NCI-H526 (cell line): ENCODE measurements around the gene UNC93A.
"Not testable (repeated sequence)": the region's sequence is repeated elsewhere in the genome, so short reads cannot be mapped to it uniquely, and the experiment has no call there.

Experiments
- DNase-seq, 2 experiments: peaks; one replicate each; lab custom pipeline; 2025; lab: John Stamatoyannopoulos, UW

UNC93A gene

DNA sequence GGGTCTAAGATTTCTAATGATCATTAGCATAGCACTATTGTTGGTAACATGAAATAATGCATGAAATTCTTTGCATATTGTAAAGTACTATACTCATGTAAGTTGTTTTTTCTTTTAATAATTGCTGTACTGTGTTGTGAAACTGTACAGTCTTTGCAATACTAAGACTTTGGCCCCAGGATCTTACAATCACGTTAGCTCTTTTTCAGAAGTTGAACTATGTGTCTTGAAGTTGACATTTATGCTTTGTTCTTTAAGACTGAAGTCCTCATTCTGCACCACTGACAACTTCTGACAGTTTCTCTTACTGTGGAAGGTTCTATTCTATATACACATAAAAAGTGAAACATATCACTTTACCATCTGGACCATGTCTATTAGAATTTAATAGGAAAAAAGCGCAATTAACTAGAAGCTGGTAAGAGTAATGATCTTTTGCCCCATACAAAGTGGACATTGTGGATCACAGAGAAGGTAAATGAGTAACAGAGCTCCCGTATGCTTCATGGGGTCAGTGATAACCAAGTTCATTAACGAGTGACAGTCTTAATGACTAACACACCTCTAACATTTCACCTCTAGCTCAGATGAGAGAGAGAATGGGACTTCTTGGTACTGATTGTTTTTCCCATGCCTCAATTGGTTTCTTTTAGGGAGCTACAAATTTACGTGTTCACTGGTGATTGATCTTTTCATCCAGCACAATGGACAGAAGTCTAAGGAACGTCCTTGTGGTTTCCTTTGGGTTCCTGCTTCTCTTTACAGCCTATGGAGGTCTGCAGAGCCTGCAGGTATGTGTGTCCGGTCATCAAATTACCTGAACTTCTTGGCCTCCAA is at the start of gene UNC93A:
Gene UNC93A (plus strand): TSS at position 530 of the 837 bp plus-strand sequence. CDS start 175 bp downstream, at position 705.
- DNase-seq: no peak

DNA sequence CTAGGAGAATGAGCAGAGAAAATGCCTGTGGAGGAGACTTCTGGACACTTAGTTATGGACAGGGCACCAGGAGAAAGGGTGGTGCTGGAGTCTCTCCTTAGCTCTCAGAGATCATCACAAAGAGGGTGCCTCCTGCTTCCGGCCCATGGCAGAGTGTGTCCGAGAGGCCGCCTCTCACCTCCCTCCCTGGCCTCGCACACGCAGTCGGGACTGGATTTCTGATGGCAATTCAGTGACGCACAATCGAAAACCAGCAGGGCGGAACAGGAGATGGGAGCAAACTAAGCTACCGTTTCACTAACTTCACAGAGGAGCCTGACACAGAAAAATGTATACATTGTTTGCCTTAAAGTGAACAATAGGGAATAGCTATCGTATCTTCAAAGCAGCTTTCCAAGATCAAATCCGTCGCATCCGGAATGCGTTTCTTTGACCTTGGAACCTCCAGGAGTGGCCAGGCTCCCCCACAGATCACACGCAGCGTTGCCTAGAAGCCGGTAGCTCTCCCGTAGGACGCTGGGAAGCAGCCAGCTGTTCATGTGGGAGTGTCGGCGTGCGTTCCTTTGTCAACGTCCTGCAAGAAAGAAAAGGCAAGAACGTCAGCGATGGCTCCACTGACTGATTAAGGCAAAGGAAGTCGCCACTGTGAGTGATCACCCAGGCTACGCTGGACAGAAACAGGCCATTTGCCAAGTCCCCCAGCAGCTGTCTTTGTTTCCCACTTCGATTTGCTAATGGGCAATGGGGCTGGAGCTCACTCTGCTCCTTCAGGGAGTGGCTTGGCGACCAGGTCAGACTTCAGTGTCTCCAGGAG is 49.6 kb upstream of the UNC93A start:
- DNase-seq: not testable (repeated sequence)

DNA sequence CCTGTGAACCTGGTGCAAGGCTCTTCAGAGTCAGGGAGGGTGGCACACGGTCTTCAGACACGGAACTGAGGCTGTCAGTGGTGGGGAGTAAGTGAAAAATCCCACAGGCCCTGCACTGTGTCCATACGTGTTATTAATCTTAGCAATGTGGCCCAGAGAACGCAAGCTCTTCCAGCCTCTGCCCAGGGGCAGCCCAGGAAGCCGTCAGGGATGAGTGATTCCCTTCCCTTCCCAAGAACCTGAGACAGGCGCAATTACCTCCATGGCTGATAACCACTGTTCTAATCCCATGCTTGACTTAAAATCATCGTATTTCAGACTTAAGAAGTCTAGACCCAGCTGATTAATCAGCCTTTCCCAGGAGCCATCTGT is 49.0 kb upstream of the UNC93A start:
- not testable (repeated sequence) for DNase-seq

DNA sequence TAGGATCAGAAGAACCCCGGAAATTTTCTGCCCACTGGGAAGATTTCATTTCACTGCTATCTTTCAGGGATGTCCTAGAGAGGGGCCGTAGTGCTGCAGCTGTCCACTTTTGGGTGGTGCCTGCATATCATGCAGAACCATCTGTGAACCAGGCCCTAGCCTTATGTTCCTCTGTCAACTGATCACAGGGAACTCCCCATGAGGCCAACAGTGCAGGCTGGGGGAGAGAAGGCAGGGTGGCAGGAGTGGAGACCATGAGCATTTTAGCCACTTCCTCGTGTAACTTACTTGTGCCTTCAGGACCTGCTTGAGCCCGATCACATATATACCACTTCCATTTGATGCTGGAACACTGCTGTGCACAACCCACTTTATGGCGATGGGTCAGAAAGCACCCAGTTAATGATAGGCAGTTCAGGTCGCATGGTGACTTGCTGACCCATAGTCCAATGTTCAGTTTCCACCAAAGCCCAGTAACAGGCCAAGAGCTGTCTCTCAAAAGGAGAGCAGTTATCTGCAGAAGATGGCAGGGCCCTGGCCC is 48.5 kb upstream of the UNC93A start:
- not testable (repeated sequence) for DNase-seq

DNA sequence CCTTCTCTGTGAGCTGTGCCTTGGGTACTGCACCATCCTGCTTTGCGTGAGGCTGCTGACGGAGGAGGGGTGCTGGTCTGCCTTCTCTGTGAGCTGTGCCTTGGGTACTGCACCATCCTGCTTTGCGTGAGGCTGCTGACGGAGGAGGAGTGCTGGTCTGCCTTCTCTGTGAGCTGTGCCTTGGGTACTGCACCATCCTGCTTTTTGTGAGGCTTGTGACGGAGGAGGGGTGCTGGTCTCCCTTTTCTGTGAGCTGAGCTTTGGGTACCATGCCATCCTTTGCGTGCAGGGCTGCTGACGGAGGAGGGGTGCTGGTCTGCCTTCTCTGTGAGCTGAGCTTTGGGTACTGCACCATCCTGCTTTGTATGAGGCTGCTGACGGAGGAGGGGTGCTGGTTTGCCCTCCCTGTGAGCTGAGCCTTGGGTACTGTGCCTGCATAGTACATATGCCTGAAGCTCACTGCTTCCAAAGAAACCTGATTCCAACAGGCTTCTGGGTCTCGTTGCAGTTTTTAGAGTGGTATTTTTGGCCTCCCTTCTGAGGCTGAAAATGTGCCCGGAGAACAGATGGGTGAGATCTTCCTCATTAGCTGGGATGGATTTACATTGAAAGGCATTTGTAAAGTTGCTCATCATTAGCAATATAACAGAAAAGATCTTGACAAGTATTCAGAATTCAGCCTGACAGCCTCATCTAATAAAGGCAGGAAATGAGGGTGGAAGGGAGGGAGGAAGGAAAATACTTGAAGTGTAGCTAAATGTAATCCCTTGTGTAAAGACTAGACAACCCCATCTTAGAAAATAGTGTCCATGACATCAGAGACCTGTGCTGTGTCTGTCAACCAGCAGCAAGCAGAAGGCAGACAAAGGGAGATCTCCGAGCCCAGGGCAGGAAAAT is 46.8 kb upstream of the UNC93A start:
- no peak for DNase-seq

DNA sequence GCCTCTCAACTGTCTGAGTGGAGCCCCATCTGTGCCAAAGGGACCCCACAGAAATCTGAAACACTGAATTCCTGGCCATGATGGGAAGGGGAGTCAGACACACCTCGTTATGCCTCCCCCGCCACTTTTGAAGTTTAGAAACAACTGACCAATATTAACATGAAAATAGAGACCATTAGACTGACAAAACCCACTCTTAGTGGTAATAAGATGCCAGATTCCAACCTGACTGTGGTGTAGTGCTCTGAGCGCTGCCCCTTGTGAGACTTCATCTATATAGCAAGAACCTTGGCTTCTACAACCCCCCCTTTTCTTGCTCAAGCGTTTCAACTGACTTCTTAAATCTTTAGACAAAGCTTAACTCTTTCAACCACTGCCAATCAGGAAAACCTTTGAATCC is 46.1 kb upstream of the UNC93A start:
- DNase-seq: no peak

DNA sequence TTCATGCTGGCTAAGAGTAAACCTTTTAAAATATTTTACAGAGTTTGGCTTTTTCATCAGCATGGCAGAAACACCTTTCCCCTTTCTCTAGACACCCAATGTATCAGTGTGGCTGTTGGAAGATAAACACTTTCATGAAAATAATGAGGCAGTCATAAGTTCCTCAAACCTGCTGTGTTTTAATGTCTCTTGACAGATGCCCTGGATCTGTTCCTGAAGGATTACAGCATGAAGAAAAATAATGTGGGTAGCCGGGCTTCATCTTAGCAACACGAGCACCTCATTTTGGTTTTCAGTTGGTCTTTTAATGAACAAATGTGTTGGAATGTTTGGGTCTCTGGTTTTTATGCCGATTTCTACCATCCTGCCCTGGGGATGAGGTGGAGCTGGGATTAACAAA is 45.5 kb upstream of the UNC93A start:
- no peak for DNase-seq

DNA sequence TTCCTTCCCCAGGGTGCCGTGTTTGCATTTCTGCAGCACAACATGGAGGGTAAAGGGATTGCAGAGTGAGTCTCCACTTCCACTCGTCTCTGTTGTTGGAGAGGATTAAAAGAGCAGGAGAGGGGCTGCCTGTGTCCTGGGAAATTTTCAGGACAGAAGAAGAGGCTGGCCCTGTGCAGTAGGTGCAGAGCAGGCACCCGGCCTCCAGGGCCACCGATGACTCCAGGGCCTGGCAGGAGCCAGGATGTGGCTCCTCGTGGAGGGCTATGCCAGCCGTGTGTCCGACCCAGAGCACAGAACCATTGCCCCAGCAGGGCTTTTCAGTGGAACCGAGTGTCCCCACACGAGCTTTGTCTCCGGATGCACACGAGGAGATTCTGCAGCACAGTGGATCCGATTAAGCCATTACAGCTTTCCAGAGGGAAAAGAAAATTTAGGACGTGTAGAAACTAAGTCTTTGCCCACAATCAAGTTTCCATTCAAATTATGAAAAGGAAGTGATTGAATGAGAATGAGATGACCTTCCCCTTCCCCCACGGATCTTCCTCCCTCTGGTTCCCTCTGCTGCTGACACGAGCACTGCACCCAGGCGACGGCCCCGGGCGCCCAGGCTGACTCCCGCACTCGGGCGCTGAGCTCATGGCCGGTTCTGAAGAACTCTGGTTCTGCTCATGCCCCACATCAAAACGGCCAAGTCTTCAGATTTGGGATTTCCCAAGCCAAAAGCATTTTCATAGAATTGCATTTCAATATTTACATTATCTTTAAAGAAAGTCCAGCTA is 43.1 kb upstream of the UNC93A start:
- DNase-seq: no peak

DNA sequence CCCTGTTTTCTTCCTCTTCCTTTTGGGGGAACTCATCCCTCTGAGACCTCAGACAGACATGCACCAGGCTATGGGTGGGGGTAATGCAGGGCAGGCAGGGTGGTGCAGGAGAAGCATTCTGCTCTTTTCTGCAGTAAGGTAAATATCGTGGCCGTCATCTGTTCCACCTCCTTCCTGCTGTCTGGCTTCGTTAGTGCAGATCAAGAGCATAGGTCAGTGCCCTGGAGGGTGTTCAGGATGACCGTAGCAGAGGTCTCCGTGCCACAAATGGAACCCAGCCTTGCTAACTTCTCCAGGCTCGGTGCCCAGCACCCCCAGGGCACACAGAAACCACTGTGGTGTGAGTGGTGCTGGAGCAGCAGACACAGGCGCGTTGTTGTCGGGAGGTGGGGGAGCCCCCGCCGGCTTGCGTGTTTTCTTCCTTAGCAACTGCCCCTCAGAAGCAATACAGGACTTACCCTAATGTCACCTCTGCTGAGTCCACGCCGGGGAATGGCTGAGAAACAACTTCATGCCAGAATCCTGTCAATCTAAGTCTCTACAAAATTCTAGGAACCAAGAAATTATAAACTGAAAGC is 42.1 kb upstream of the UNC93A start:
- not testable (repeated sequence) for DNase-seq

DNA sequence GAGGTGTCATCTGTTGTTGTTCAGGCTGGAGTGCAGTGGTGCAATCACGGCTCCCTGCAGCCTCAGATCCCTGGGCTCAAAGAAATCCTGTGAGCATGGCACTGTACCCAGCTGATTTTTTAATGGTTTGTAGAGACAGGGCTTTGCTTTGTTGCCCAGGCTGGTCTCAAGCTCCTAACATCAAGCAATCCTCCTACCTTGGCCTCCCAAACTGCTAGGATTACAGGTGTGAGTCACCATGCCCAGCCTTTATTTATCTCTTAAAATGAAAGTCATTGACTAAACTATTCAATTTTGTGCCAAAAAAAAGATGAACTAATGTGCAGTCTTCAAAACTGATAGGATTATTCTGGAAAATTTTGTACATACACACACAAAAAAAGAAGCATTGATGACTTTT is 38.8 kb upstream of the UNC93A start:
- no peak for DNase-seq

DNA sequence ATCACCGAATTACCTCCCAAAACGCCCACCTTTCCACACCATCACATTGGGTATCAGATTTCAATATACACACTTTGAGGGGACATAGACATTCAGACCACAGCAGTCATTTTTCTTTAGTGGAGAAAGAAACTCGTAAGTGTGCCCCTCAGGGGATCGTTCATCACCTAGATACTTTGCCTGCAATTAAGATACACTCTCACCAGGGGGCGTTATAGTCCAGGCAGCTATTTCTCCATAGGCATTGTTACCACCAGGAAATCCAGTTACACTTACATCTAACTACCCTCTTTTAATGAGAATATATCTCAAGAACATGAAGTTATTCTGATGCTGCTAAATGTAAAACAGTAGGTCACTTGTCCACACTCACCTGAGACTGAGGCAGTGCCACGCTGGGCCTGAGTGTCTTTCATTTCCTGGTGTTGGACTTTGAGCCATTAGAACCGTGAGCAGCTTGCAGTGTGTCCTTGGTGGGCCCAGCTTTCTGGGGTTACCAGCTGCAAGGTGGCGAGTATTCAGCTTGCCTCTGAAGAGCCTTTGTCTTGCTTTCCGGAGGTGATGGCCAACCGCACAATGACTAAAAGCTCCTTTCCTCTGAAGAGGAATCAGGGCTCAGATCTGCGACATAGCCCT is 35.1 kb upstream of the UNC93A start:
- DNase-seq: no peak

DNA sequence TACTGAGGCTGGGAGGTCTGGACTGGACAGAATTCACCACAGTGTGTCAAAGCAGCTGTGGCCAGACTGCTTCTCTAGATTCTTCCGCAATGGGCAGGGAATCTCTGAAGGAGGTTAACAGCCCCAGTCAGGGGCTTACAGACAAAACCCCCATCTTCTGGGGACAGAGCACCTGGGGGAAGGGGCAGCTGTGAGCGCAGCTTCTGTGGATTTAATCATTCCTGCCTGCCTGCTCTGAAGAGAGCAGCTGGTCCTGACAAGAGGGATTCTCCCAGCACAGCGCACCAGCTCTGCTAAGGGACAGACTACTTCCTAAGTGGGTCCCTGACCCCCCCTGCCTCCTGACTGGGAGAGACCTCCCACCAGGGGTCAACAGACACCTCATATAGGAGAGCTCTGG is 32.5 kb upstream of the UNC93A start:
- DNase-seq: no peak

DNA sequence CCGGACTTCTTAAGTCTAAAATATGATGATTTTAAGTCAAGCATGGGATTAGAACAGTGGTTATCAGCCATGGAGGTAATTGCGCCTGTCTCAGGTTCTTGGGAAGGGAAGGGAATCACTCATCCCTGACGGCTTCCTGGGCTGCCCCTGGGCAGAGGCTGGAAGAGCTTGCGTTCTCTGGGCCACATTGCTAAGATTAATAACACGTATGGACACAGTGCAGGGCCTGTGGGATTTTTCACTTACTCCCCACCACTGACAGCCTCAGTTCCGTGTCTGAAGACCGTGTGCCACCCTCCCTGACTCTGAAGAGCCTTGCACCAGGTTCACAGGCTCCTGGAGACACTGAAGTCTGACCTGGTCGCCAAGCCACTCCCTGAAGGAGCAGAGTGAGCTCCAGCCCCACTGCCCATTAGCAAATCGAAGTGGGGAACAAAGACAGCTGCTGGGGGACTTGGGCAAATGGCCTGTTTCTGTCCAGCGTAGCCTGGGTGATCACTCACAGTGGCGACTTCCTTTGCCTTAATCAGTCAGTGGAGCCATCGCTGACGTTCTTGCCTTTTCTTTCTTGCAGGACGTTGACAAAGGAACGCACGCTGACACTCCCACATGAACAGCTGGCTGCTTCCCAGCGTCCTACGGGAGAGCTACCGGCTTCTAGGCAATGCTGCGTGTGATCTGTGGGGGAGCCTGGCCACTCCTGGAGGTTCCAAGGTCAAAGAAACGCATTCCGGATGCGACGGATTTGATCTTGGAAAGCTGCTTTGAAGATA is 24.9 kb upstream of the UNC93A start:
- not testable (repeated sequence) for DNase-seq

DNA sequence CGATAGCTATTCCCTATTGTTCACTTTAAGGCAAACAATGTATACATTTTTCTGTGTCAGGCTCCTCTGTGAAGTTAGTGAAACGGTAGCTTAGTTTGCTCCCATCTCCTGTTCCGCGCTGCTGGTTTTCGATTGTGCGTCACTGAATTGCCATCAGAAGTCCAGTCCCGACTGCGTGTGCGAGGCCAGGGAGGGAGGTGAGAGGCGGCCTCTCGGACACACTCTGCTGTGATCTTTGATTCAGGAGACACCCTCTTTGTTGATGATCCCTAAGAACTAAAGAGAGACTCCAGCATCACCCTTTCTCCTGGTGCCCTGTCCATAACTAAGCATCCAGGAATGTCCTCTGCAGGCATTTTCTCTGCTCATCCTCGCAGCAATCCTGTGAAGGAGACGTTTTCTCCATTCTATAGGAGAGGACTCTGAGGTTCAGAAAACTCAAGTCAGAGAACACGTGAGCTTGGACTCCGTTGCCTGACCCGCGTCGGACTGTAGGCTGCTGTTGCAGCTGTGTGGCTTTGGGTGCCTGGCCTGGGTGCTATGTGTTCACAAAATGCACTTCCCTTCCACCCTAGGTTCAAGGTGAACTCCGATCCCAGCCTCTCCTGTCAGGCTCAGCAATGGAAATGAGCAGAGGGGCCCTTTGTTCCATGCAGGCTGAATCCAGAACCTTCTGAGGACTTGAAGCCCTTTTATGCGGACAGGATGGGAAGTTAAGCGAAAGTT is 24.1 kb upstream of the UNC93A start:
- no peak for DNase-seq

DNA sequence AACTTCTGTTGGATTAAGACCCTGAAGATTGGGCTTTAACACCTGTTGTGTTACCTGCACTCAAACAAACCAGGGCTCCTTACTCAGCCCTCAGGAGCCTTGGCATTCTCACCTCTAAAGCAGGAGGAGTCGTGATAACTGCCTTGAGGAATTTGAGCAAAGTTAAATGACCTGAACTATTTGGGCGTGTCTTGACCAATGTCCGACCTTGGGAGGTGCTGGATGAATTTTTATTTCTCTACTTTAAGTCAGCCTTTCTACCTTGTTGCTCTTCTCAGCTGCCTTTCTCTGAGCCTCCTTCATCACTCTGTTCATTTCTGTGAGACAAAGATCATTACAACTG is 23.6 kb upstream of the UNC93A start:
- DNase-seq: not testable (repeated sequence)

DNA sequence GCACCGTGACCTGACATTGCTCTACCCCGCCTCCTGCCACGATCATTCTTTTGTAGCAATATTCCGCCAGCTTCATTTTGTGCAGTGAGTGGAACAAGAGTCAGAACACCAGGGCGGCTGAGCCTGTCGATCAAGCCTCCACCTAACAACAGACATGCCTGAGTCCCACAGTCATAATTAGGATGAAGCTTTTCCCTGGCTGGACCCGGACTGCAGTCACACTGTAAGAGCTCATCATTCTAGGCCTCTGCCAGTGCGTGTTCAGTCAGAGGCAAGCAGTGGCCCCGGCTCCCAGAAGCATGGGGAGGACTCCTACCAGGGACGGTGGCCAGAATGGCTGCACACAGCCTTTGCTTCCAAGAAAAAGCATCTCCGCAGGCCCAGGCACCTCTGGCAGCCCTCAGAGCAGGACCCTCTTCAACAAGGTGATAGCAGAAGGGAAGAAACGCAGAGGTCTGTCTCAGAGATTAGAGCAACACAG is 23.2 kb upstream of the UNC93A start:
- peak in 1 of 2 experiments; percentile 19 for DNase-seq

DNA sequence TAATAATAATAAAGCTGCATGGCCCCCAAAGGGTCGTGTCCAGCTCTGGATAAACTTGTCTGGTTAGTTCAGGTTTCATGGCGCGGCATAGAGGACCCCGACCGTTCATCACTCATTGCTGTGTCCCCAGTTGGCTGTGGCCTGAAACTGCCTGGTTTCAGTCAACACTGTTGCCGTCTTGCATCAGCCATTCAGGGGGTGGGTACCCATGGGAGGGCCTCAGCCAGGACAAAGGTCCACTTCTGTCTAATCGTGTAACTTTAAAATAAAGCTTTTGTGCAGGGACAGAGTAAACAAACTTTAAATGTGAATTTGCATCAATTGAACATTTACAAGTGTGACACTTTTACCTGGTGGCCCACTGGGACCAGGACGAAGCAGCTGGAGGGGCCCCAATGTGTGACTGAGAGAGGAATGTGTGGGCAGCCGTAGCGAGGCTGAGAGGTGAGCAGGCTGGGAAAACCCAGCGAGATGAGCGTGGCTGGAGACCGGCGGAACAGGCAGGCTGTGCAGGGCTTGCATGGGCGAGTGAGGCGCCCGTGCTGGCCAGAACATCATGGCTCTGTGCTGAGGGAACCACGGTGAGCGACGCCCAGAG is 22.3 kb upstream of the UNC93A start:
- peak; percentile 44 to 82 for DNase-seq
